ENCODE data around the gene CST3. TPM values are rescaled to one million over a fixed set of nuclear protein-coding genes. Genes with fewer than 3 reads are reported as not detected.

Gene CST3
- total RNA-seq, 2 experiments from 2014 or later = 21.8 to 24.2 TPM

DNA sequence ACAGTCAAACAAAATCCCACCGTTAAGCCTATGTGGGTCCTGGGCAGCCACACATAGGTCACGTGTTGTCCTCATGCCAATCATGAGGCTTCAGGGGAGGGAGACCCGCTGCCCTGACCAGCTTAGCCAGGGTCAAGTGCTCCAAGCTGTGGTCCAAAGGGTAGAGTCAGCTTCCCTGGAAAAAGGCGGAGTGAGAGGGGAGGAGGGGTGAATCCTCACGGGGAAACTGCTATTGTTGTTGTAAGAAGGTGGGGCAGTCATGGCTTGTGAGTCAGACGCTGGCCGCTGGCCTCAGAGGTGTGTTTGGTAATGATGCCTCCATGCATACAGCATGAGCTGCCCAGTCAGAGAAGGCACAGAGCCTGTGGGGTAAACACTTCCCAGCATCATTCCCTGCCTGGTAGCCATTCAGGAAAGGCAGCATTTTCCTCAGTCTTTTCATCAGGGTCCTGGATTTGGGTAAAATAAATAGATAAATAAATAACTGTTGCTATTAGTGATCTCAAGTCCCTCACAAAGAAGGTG, 8.7 kb downstream of the CST3 start:
- peaks cover 8% of the 10 kb centered on the region for H3K27me3 Mint-ChIP-seq
- Histone ChIP-seq H3K4me3 (ENCODE audit: low read length) (no peak overlapping the region), H3K4me1 (ENCODE audit: insufficient read depth, low read length) (no peaks in the 10 kb centered on the region), H3K27ac (ENCODE audit: low read depth in 1 of 2, low read length in 2 of 2) (no peak overlapping the region), H3K27me3 (ENCODE audit: control insufficient read depth in 1 of 2, insufficient read depth in 2 of 2, low read length in 2 of 2) (peaks cover 0 to 4% of the 10 kb centered on the region in 2 experiments), H3K9me3 (ENCODE audit: control insufficient read depth in 1 of 2, insufficient read depth in 1 of 2, low read length in 2 of 2) (no peaks in the 10 kb centered on the region), H3K36me3 (ENCODE audit: insufficient read depth, low read length) (no peaks in the 10 kb centered on the region)
- DNase-seq (no peak), ATAC-seq (ENCODE audit: poor library complexity) (no peak)
- TF ChIP-seq, protein P1, sequence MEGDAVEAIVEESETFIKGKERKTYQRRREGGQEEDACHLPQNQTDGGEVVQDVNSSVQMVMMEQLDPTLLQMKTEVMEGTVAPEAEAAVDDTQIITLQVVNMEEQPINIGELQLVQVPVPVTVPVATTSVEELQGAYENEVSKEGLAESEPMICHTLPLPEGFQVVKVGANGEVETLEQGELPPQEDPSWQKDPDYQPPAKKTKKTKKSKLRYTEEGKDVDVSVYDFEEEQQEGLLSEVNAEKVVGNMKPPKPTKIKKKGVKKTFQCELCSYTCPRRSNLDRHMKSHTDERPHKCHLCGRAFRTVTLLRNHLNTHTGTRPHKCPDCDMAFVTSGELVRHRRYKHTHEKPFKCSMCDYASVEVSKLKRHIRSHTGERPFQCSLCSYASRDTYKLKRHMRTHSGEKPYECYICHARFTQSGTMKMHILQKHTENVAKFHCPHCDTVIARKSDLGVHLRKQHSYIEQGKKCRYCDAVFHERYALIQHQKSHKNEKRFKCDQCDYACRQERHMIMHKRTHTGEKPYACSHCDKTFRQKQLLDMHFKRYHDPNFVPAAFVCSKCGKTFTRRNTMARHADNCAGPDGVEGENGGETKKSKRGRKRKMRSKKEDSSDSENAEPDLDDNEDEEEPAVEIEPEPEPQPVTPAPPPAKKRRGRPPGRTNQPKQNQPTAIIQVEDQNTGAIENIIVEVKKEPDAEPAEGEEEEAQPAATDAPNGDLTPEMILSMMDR (IDR thresholded peaks at IDR 0.05) = no peak
- no peaks in the 10 kb centered on the region for H3K4me1 Mint-ChIP-seq (ENCODE audit: low read depth)
- H3K36me3 Mint-ChIP-seq (ENCODE audit: low read depth) = no peaks in the 10 kb centered on the region
- CTCF ChIA-PET = no interaction called here
- H3K9me3 Mint-ChIP-seq = no peaks in the 10 kb centered on the region
- no peak overlapping the region for H3K27ac Mint-ChIP-seq
- H3K4me3 Mint-ChIP-seq = no peak overlapping the region
- POLR2A ChIA-PET = no interaction called here
- intact Hi-C loops (cut with DNase I, micrococcal nuclease) = no loop called here

DNA sequence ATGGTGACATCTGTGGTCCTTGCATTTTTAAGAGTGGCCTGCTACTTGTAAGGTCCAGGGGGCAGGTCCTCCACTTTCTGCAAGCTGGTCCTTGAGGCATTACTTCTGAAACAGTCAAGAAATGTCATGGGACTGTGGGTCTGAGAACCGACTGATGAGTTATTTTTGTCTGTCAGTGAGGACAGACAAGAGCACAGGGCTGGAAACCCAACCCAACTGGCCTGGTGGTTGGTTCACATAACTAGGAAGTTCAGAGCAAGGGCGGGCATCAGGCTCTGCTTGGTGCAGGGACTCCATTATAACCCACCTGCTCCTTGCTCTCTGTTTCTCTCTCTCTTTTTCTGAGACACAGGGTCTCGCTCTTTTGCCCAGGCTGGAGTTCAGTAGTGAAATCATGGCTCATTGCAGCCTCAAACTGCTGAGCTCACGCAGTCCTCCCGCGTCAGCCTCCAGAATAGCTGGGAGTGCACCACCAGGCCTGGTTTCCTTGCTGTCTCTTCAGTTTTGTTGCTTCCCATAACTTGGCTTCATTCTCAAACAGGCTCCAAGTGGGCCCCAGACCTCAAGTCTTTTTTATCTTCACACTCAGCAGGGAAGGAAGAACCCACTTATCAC, 9.2 kb downstream of the CST3 start:
- no peaks in the 10 kb centered on the region for H3K4me1 Mint-ChIP-seq (ENCODE audit: low read depth)

DNA sequence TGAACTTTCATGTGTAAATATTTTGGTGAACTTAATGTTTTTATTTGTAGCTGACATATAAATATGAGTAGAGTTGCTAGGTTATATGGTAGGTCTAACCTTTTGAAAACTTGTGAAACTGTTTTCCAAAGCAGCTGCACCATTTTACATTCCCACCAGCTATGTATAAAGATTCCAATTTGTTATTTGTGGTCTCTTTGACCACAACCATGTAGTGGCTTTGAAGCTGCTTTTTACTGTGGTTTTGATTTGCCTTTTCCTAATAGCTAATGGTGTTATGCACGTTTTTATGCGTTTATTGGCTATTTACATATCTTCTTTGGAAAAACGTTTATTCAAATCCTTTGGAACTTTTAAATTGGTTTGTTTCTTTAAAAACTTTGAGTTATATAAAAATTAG, 10.3 kb downstream of the CST3 start:
- ATAC-seq (ENCODE audit: poor library complexity) (no peak), DNase-seq (no peak)
- H3K9me3 ChIP-seq (ENCODE audit: control insufficient read depth in 1 of 2, insufficient read depth in 1 of 2, low read length in 2 of 2) = no peaks in the 10 kb centered on the region
- Mint-ChIP-seq H3K4me1 (ENCODE audit: low read depth) (no peaks in the 10 kb centered on the region), H3K27ac (no peak overlapping the region), H3K9me3 (no peaks in the 10 kb centered on the region), H3K27me3 (no peaks in the 10 kb centered on the region), H3K36me3 (ENCODE audit: low read depth) (no peaks in the 10 kb centered on the region), H3K4me3 (no peak overlapping the region)
- no peaks in the 10 kb centered on the region for H3K36me3 ChIP-seq (ENCODE audit: insufficient read depth, low read length)
- H3K27ac ChIP-seq (ENCODE audit: low read depth in 1 of 2, low read length in 2 of 2) = no peak overlapping the region
- ChIA-PET POLR2A (no interaction called here), CTCF (no interaction called here)
- TF ChIP-seq, protein P1 (IDR thresholded peaks at IDR 0.05) = no peak
- H3K4me3 ChIP-seq (ENCODE audit: low read length) = no peak overlapping the region
- intact Hi-C loops (cut with DNase I, micrococcal nuclease) = no loop called here
- peaks cover 0 to 4% of the 10 kb centered on the region in 2 experiments for H3K27me3 ChIP-seq (ENCODE audit: control insufficient read depth in 1 of 2, insufficient read depth in 2 of 2, low read length in 2 of 2)
- H3K4me1 ChIP-seq (ENCODE audit: insufficient read depth, low read length) = no peaks in the 10 kb centered on the region

More for the DNA sequence above, 9.2 kb downstream of the CST3 start:
- H3K4me3 ChIP-seq (ENCODE audit: low read length) = no peak overlapping the region
- intact Hi-C loops (cut with DNase I, micrococcal nuclease) = no loop called here
- Mint-ChIP-seq H3K27ac (no peak overlapping the region), H3K27me3 (peaks cover 5% of the 10 kb centered on the region), H3K4me3 (no peak overlapping the region), H3K9me3 (no peaks in the 10 kb centered on the region), H3K36me3 (ENCODE audit: low read depth) (no peaks in the 10 kb centered on the region)
- ChIA-PET CTCF (no interaction called here), POLR2A (no interaction called here)
- no peak overlapping the region for H3K27ac ChIP-seq (ENCODE audit: low read depth in 1 of 2, low read length in 2 of 2)
- H3K27me3 ChIP-seq (ENCODE audit: control insufficient read depth in 1 of 2, insufficient read depth in 2 of 2, low read length in 2 of 2) = peaks cover 0 to 4% of the 10 kb centered on the region in 2 experiments
- ATAC-seq (ENCODE audit: poor library complexity) (no peak), DNase-seq (no peak)
- H3K9me3 ChIP-seq (ENCODE audit: control insufficient read depth in 1 of 2, insufficient read depth in 1 of 2, low read length in 2 of 2) = no peaks in the 10 kb centered on the region
- H3K4me1 ChIP-seq (ENCODE audit: insufficient read depth, low read length) = no peaks in the 10 kb centered on the region
- TF ChIP-seq, protein P1 (IDR thresholded peaks at IDR 0.05) = no peak
- no peaks in the 10 kb centered on the region for H3K36me3 ChIP-seq (ENCODE audit: insufficient read depth, low read length)
